ENCODE data around the gene HSD17B2.

HSD17B2 gene

DNA sequence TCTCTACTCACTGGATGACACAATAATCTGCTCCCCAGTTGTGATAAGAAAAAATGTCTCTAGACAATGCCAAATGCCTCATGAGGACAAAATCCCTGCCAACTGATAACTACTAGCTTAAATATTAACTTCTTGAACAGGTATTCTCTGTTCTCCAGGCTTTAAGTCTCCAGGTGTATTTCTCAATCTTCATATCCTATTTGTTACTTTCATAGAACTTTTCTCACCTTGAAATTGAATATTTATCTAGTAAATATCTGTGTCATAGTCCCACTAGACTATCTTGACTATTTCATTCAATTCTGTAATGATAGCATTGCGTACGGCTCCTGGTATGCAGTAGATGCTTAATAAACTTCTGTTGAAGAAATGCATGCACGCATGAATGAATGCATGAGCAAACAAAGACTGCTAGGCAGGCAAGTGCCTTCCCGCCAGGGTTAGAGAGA, 15.9 kb downstream of the HSD17B2 start:
- no peak for DNase-seq

DNA sequence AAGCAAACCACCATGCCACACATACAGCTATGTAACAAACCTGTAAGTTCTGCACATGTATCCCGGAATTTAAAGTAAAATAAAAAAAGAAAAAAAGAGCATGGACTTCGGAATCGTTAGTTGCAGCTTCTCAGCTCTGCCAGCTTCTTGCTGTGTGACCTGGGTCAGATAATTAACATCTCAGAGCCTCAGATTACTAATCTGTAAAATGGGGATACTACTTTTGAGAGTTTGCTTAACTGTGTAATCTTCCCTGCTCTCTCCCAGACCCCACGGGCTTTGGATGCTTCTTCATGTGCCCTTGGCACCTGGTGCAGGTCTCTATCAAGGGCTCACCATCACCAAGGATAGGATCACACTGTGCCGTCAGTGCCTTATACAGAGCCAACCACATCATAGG, 16.6 kb downstream of the HSD17B2 start:
- no peak for DNase-seq

DNA sequence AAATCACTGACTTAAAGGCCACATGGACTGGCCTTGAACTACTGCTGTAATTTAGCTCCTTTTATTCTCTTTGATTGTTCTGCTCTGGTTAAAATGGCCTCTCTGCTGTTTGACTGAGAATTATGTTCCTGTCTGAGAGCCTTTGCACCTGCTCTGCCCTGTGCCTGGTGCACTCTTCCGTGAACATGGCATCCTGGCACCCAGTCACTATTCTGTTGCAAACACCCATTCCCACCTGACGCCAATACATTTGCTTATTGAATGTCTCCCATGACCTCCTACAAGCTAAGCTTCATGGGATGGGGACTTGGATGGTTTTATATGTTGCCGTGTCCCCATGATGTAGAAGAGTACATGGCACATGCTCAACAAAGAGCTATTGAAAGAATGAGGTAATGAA, 20.1 kb downstream of the HSD17B2 start:
- DNase-seq: no peak

DNA sequence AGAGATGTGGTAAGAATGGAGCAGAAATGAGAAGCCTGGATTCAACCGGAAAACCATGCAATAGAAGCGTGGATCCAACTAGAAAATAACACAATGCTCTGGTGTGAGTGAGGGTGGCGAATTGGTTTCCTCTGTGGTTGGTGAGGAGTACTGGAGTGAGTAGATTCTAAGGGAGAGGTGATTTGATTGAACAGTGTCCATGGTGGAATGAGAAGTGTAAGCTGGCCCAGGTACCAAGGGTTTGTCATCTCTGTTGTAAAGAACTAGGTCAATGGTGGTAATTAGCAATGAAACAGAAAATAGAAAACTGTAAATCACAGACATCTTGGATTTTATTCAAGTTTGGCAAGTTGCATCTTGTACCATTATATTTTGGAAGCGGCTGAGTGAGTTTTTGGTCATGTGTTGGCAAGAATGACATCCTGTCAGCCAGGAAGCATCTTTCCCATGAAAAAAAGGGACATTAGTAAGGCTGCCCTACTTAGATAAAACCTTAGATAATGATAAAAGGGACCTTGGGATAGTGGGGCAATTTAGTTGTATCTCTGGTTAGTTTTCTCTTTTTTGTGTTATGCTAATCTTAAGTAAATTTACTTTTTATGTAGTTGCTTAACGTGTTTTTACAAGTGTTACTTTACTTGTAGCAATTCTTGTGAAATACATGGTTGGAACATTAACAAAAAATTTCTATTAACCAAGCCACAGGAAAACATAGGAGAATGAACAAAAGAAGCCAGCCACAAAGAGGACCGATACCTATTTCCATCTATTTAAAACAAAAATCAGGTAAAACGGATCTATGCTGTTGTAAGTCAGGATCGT, 20.9 kb downstream of the HSD17B2 start:
- DNase-seq: no peak

DNA sequence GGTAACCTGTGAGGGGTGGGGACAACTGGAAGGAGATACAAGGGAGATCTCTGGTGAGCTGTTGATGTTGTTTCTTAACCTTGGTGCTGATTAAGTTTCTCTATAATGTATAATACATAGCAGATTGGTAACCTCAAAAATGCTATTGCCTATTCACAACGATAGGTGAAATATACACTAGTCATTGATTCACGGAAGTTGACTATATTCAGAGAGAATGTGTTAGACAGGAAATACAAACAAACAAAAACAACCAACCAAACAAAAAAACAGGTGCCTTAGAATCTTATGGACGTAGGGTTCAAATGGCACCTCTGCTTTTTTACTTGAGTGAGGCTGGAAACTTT, 21.5 kb downstream of the HSD17B2 start:
- DNase-seq: no peak

DNA sequence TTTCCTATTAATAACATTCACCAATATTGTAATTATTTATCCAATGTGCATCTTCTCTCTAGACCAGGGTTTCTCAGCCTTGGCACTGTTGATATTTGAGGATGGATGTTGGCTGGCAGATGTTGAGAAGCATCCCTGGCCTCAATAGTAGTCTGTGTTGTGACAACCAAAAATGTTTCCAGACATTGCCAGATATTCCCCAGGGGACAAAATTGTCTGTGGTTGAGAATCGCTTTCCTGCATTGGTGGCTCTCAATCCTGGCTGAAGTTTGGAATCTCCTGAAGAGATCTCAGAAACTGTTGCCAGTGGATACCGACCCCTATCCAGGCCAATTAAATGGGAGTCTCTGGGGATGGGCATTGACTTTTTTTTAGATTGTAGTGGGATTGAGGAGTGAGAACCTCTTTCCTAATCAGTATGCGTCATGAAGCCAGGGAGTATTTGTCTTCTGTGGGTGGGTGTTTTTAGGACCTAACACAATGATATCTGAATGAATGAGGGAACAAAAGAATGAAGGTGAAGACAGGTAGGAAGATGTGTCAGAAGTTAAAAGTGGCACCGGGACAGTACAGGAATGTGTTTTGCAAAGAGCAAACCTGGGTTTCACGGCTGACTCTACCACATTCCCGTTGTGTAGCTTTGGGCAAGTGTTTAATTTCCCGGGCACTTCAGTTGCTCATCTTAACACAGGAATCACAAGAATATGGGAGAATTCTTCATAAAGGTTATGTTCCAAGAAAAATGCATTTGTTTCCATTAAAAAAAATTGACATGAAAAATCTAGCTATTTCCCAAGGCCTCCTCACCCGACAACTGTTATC, 24.3 kb downstream of the HSD17B2 start:
- no peak for DNase-seq

DNA sequence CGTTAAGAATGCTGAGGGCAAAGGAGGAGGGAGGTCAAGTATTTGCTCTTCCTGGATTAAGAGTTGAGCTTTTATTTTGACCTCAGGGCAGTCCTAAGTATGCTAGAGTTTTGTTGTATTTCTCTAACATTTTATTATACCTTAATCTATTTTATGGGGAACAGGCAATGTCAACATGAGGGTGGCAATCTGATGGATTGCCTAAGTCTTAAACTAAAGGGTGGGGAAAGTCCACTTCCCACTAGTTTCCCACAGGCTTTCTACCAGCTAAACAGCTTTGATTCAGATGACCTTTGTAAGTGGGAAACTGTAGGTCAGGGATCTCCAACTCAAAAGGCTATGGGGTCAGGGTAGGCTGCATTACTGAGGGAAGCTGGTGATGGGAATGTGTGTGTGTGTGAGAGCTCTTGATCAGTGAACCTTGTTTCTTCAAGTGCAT, 24.9 kb downstream of the HSD17B2 start:
- no peak for DNase-seq

DNA sequence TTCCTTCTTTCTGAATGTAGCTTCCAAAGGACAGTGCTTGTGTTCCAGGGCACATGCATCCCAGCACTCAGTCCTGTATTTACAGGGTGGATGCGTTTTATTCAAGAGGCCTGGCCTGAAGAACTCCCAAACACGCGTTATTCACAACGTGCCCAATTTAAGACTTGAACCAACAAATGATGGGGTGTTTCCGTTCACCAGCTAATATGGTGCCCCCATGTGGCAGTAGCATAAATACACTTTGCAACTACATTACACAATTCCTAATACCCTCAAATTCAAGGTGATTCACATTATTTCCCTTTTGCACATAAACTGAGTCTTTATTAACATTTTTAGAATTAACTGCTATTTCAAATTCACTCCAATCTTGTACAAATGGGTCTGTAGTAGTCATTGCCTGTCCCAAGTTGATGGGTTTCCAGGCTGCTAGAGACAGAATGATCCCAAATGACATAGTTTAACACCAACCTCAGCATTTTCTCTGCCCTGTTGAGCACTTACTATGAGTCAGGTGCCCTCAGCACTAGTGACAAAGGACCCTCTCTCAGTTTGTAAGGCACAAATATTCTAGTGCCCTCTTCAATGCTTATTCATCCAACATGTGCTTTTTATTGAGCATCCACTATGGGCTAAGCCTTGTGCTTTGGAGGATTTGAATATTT, 26.9 kb downstream of the HSD17B2 start:
- peak; percentile 38 to 40 for DNase-seq

DNA sequence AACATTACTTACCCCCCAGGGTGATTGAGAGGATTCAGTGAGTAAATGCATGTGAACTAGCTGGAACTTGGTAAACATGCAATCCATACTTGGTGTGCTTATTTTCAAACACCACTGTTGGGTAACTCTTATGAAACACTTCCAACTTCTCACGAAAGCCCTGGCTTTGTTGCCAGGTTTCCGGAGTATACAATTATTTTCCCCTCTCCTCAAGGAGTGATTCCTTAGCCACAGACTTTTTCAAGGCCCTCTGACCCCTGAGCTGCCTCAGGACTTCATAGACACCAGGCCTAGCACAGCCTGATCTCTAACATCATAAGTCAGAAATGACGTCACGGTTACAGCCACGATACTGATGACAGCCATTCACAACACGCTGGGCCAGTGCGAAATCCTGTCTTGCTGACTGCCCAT, 27.6 kb downstream of the HSD17B2 start:
- no peak for DNase-seq

DNA sequence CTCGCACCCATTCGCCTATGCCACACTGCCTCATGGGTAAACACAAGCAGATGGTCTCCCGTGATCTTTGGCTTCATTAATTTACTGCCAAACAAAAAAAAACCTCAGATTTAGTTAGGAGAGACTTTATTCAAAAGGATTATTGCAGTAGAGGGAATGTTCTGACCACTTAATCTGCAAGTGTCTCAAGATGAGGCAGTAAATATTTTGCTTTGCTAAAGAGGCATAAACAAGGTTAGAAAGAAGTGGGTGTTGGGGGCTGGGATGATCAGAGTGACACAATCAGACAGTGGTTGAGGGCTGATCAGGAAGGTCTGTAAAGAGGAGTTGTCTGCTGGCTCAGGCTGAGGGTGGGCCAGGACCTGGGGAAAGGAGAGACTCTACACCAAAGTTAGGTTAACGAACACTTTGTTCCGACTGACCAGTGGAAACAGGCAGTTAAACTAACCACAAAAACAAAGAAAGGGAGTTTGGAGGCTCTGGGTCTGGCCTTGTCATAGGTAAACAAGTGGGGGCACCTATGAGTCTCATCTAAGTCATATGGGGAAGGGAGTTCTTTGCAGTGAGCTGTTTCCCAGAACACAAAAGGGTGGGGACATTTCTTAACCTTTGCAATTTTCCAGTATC, 28.5 kb downstream of the HSD17B2 start:
- DNase-seq: no peak

DNA sequence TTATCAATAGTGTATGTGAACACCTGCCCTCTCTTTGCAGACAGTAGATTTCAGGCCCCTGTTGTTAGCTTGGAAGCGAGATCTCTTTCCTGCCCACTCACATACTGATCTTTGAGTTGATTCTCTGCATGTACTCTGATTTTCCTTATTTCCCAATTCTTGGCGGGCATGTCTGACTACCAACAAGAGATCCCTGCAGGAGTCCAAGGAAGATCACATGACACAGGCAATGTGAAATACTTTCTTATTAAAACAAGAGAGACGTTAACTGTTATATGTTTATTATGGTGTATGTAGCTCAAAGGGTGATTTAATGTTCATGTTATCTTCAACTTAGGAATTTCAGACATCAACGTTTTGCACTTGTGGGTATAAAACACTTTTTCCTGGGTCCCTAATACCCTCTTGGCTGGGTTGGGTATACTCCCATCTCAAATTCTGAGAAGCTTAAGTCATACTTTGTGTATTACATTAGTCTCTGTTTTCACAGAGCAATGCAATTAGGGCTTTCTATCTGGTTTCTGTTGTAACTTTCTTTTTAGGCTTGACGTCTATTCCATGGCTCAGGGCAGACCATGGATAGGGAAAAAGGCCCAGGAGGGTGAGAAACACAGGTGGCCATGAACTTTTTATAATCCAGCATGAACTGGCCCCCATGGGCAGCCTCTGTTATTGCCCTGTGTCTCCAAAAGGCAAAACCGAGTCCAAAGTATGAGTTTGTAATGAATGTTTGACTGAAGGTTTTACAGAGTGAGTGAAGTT, 32.2 kb downstream of the HSD17B2 start:
- no peak for DNase-seq

DNA sequence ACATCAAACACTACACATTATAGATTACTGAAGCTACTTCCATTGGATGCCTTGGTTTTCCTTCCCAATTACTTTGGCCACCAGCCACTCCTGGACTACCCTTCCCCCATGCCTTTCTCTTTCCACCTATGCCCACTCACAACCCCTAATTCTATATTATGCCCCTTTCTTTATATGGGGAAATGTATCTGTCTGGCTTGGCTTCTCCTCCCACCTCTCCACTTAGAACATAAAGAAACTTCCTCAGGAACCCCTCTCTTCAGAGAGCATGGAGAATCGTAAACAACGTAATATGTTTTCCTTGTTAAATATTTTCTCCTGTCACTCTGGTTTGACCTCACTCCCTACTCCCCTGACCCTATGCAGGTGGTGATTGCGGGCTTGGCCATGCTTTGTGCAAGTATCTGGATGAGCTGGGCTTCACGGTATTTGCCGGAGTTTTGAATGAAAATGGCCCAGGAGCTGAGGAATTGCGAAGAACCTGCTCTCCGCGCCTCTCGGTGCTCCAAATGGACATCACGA, 32.8 kb downstream of the HSD17B2 start:
- DNase-seq: no peak

DNA sequence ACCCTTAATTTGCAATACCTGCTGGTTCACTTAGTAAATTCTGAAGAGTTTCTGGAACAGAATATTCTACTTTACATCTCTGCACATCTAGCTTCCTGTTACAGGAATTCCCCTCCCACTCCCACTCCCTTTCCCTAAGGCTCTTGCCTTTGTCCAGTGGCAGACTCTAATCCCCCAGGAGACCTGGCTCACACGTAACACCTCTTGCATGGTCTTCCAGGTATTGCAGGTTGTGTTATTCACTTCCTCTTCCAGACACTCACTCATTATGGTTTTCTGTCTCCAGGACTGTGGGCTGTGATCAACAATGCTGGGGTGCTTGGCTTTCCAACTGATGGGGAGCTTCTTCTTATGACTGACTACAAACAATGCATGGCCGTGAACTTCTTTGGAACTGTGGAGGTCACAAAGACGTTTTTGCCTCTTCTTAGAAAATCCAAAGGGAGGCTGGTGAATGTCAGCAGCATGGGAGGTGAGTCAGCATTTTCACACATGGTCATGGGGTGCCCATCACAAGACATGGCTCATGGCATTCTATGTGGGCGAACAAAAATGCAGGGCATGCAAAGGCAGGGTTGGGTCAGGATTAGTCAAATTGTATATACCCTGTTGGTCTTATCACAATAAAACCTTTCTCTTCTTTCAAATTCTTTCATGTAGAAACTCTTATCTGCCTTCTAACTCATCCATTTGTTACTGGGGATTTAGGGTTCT, 35.8 kb downstream of the HSD17B2 start:
- DNase-seq: no peak

DNA sequence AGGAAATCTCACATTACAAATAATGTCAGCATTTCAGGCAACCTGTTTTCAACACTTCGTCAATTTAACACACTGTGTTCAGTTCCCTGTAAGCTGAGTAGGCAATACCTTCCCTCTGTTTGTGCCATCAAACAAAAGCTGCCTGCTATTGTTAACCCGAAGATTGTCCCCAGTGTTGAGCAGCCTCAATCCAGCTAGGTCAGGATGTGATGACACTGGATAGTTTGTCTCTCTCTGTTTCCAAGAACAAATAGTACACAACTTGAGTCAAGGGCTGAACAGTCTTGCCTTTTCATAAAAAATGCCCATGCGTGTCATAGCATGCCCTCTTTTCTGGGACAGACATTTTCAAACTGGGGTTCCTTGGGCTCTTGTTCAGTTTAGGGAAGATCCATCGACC, 36.4 kb downstream of the HSD17B2 start:
- no peak for DNase-seq

DNA sequence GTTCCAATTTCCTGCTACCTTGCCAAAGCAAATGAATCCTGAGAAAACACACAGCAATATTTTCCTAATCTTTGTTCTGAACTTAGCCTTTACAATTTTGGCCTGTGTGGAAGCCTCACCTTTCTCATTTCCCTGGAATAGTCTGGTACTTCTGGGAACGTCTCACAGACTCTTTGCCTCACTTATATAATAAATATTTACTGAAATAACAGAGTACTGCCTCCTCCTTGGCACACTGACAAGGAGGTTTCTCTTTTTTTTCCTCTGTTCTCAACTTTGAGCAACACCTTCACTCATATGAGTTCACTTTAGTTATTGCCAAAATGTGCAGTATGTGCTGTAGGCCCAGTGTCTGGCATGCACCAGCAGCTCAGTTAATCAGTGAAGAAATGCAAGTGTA, 37.3 kb downstream of the HSD17B2 start:
- no peak for DNase-seq

DNA sequence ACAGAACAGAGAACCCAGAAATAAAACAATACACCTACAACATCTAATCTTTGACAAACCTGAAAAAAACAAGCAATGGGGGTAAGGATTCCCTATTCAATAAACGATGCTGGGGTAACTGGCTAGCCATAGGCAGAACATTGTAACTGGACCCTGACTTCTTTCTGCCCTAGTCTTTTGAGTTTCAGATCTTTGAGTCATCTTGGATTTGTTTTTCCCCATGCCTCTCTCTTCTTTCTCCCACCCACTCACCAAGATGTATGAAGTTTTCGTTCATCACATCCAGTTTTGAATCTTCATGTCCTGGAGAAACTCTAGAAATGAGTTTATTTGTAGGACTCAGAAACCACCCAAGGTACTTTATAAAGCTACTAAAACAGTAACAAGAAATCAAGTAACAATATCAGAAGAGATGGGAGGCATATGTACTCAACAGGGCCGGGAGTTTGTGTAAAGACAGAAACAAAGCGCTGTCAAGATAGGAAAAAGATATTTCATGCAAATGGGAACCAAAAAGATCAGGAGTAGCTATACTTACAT, 39.0 kb downstream of the HSD17B2 start:
- DNase-seq: no peak

DNA sequence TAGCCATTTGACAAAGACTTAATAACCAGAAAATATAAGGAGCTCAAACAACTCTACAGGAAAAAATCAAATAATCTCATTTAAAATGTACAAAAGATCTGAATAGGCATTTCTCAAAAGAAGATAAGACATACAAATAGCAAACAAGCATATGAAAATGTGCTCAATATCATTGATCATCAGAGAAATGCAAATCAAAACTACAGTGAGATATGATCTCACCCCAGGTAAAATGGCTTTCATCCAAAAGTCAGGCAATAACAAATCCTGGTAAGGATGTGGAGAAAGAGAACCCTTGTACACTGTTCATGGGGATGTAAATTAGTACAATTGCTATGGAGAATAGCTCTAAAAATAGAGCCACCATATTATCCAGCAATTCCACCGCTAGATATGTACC, 43.1 kb downstream of the HSD17B2 start:
- no peak for DNase-seq

DNA sequence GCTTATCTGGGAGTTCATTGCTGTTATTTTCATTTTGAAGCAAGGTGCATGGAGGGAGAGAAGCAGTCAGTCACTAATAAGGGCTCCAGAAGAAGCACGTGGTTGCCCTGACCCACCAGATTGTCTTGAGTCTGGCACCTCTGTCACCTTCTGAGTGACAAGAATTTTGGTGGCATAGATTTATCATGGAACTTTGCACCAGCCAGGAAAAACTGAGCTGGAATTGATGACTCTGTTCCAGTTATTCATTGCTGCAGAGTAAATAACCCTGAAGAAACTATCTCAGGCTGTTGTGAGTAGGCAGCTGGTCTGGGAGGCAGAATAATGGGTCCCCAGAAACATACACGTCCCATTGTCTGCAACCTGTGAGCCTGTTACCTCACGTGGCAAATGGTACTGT, 44.8 kb downstream of the HSD17B2 start:
- DNase-seq: no peak

DNA sequence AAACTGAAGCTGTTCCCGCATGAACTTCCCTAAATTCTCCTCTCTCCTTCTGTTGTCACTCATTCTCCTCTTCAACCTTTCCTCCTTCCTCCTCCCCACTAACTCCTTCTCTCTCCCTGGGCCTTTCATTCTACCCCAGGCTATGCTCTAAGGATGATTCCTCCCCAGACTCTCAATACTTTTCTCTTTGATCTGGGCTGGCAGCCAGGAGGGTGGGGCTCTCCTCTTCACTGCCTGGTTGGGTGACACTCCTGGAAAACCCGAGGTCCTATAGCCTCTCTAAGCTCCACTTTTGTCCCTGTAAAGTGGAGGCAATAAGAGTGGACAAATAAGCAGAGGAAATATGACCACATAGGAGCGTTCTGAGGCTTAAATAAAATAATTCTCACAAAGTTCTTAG, 46.2 kb downstream of the HSD17B2 start:
- DNase-seq: no peak

DNA sequence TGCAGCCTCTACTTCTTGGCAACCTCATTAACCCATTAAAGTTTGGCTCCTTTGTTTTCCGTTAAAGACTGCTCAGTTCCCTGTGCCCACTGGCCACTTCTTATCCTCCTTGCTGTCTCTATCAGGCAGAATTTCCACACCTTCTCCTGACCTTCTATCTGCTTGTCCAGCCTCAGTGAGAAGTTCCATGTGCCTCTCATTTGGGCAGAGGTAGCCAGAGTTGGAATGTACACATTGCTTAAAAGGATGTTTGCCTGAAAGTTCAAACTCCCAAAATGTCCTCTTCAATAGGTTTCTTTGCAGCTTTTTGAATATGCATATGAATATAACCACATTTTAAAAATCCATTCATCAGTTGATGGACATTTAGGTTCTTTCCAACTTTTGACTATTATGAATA, 47.0 kb downstream of the HSD17B2 start:
- no peak for DNase-seq

DNA sequence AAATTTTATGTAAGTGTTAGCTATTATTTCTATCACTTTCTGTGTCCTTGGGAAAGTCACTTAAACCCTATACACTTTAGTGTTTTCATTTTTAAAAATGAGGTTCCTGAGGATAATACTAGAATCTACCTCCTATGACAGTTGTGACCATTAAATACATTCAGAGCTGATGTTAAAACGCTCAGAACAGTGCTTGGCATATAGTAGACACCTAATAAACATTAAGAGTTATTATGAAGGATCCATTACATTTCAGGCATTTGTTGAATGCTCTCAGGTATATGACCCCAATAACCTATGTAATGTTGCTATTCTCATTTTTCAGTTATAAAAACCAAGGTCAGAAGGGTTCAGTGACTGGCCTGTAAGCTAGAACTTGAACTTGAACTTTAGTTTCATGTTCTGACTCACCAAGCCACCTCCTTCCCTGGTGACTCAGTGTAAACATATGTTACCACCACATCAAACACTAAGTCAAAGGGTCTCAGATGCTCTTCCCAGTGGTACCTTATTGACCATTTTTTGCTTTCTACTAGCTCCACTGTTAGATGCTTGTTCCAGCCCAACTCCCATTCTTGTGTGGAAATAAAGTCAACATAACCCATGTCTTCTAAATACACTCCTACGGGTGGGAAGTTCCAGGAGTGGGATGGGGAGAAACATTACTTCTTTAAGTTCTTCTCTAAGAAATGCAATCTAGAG, 47.6 kb downstream of the HSD17B2 start:
- no peak for DNase-seq

Measured in Kasumi-1 (cell line).